Ishikawa (cell line): ENCODE results near the gene SEMG2.

Experiments used
- FOXM1 ChIP-seq: IDR thresholded peaks from 2 replicates; pipeline ENCODE4 v1.6.1; 2012; ENCODE audit warnings: low read depth, borderline replicate concordance
- RAD21 ChIP-seq: IDR thresholded peaks from 2 replicates; pipeline ENCODE4 v1.6.1; 2012; ENCODE audit warnings: low read depth
- REST ChIP-seq: IDR thresholded peaks from 2 replicates; pipeline ENCODE4 v1.6.1; 2012; ENCODE audit warnings: low read depth, mild to moderate bottlenecking
- TEAD4 ChIP-seq: IDR thresholded peaks from 2 replicates; pipeline ENCODE4 v1.6.1; 2012

- no peak for TF ChIP-seq TEAD4
- no peak for TF ChIP-seq REST
- TF ChIP-seq RAD21, result no peak
- TF ChIP-seq FOXM1, result no peak
These were observed at the start of gene SEMG2 for GRCh38 chr20:45221076-45221475.
